Measurements from ENCODE around the gene ZNF33B. TPM values are rescaled to one million over a fixed set of nuclear protein-coding genes. Genes with fewer than 3 reads are reported as not detected.

Gene ZNF33B
- total RNA-seq, 1 donor from 2014 or later = 20.4 TPM

DNA sequence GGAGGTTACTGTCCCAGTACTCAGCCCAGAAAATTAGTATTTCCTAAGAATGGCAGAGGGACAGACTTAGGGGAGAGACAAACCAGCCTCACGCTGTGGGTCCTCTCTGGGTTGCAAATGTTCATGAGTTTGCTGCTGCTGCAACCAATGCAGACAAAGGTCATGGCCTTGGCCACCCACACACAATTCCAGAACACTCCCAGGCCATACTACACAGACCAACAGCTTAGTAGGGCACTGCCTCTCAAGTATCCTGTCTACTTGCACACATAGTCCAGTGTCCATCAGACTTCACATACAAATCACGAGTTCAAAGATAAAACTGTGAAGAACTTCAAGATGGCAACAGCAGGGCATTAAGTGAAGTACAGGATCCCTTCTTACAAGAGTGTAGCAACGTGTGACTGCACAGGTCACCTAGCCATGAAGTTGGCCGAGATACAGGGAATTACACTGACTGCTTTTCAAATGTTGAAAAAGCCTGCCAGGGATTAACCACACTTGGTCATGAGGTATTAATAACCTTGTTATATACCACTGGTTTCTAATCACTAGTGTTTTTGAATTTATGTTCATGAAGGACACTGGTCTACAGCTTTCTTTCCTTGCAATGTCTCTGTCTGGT lies 40.0 kb downstream of the ZNF33B start:
- no peaks in the 10 kb centered on the region for H3K27me3 ChIP-seq (ENCODE audit: control insufficient read depth, insufficient read depth, low read length)
- H3K36me3 ChIP-seq (ENCODE audit: control insufficient read depth, insufficient read depth, low read length) = no peaks in the 10 kb centered on the region
- TF ChIP-seq, protein P1, sequence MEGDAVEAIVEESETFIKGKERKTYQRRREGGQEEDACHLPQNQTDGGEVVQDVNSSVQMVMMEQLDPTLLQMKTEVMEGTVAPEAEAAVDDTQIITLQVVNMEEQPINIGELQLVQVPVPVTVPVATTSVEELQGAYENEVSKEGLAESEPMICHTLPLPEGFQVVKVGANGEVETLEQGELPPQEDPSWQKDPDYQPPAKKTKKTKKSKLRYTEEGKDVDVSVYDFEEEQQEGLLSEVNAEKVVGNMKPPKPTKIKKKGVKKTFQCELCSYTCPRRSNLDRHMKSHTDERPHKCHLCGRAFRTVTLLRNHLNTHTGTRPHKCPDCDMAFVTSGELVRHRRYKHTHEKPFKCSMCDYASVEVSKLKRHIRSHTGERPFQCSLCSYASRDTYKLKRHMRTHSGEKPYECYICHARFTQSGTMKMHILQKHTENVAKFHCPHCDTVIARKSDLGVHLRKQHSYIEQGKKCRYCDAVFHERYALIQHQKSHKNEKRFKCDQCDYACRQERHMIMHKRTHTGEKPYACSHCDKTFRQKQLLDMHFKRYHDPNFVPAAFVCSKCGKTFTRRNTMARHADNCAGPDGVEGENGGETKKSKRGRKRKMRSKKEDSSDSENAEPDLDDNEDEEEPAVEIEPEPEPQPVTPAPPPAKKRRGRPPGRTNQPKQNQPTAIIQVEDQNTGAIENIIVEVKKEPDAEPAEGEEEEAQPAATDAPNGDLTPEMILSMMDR (IDR thresholded peaks at IDR 0.05; ENCODE audit: insufficient read depth, low read length, poor library complexity, severe bottlenecking) = no peak
- no peak overlapping the region for H3K4me3 ChIP-seq (ENCODE audit: low read depth, low read length)
- DNase-seq (ENCODE audit: low read depth) = no peak

DNA sequence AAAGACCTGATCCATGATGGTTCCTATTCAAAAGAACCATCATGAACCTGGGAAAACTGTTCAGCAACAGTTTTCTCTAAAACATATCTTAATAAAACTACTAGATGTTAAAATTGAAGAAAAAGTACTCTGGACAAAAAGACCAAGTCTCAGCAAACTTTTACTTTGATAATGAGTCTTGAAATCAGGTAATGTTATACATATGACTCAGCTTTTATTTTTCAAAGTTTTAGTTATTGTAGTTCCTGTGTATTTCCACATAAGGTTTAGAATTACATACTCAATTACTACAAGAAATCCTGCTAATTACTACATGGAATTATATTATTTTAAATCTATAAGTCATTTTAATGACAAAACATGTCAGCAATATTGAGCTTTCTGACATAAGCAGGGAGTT lies 42.2 kb downstream of the ZNF33B start:
- TF ChIP-seq, protein P1 (IDR thresholded peaks at IDR 0.05; ENCODE audit: insufficient read depth, low read length, poor library complexity, severe bottlenecking) = no peak
- no peak for DNase-seq (ENCODE audit: low read depth)
- Histone ChIP-seq H3K27me3 (ENCODE audit: control insufficient read depth, insufficient read depth, low read length) (no peaks in the 10 kb centered on the region), H3K36me3 (ENCODE audit: control insufficient read depth, insufficient read depth, low read length) (no peaks in the 10 kb centered on the region), H3K4me3 (ENCODE audit: low read depth, low read length) (no peak overlapping the region)

DNA sequence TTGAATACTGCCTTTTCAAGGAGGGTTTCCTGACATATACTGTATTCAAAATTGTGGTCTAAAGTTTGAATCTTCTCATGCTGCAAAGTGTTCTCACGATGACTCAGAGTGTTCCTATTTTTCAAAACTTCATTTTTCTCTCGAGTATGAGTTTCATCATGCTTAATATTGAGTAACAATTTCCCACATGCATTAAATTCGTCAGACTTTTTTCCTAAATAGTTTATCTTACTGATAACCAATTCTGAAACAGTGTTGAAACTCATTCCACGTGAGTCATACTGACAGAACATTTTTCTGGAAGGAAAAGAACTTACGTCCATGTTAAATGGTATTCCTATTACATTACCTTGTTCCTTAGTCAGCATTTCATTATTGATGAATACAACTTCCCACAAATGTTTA lies 44.1 kb downstream of the ZNF33B start:
- TF ChIP-seq, protein P1 (IDR thresholded peaks at IDR 0.05; ENCODE audit: insufficient read depth, low read length, poor library complexity, severe bottlenecking) = no peak
- DNase-seq (ENCODE audit: low read depth) = no peak
- Histone ChIP-seq H3K27me3 (ENCODE audit: control insufficient read depth, insufficient read depth, low read length) (no peaks in the 10 kb centered on the region), H3K4me3 (ENCODE audit: low read depth, low read length) (no peak overlapping the region), H3K36me3 (ENCODE audit: control insufficient read depth, insufficient read depth, low read length) (no peaks in the 10 kb centered on the region)

DNA sequence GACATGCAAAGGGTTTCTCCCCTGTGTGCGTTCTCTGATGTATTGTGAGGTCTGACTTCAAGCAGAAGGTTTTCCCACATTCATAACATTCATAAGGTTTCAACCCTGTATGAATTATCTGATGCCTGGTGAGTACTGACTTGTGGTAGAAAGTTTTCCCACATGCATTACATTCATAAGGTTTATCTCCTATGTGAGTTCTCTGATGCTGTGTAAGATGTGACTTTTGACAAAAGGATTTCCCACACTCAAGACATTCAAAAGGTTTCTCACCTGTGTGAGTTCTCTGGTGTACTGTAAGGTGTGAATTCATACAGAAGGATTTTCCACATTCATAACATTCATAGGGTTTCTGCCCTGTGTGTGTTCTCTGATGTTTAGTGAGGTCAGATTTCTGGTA lies 45.1 kb downstream of the ZNF33B start:
- TF ChIP-seq, protein P1 (IDR thresholded peaks at IDR 0.05; ENCODE audit: insufficient read depth, low read length, poor library complexity, severe bottlenecking) = no peak
- Histone ChIP-seq H3K4me3 (ENCODE audit: low read depth, low read length) (no peak overlapping the region), H3K36me3 (ENCODE audit: control insufficient read depth, insufficient read depth, low read length) (no peaks in the 10 kb centered on the region), H3K27me3 (ENCODE audit: control insufficient read depth, insufficient read depth, low read length) (no peaks in the 10 kb centered on the region)
- no peak for DNase-seq (ENCODE audit: low read depth)

DNA sequence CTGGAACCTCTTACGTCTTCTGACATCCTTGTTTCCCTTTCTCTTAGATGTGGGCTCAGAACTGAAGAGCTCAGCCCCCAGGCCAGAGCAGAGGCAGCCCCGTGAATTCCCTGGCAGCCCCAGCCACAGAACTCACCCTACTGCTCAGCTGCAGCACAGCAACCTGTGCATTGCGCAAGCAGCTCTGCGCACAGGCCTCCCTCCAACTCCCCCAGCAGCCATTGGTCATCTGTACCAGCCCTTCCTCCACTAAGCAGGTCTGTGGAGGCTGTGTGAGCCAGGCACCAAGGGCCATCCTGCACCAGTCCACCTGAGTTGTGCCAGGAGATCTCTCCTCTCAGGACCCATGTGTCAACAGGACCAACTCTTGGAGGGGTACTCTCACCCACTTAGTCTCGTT lies 54.5 kb downstream of the ZNF33B start:
- no peaks in the 10 kb centered on the region for H3K36me3 ChIP-seq (ENCODE audit: control insufficient read depth, insufficient read depth, low read length)
- DNase-seq (ENCODE audit: low read depth) = no peak
- H3K4me3 ChIP-seq (ENCODE audit: low read depth, low read length) = no peak overlapping the region
- H3K27me3 ChIP-seq (ENCODE audit: control insufficient read depth, insufficient read depth, low read length) = no peaks in the 10 kb centered on the region
- TF ChIP-seq, protein P1 (IDR thresholded peaks at IDR 0.05; ENCODE audit: insufficient read depth, low read length, poor library complexity, severe bottlenecking) = no peak

DNA sequence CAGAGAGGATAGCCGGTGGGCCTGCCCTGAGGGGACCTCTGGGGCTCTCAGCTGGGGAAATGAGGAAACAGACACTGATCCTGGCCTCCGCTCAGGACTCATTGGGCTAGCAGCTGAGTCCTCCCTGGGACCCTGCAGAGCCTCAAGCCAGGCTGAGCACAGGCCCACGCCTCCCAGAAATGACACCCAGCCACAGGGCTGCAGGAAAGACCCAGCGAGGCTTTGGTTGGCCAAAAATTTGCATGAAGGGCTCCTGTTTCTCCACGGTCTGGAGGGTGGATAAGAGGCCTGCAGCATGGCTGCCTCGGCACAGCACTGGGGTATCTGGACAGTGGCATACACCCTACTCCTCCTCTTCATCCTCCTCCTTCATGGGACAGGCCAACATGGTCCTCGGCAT lies 60.4 kb downstream of the ZNF33B start:
- DNase-seq (ENCODE audit: low read depth) = no peak
- no peaks in the 10 kb centered on the region for H3K27me3 ChIP-seq (ENCODE audit: control insufficient read depth, insufficient read depth, low read length)
- H3K36me3 ChIP-seq (ENCODE audit: control insufficient read depth, insufficient read depth, low read length) = no peaks in the 10 kb centered on the region
- TF ChIP-seq, protein P1 (IDR thresholded peaks at IDR 0.05; ENCODE audit: insufficient read depth, low read length, poor library complexity, severe bottlenecking) = no peak
- H3K4me3 ChIP-seq (ENCODE audit: low read depth, low read length) = no peak overlapping the region
